ENCODE results near the gene TRNP1.

TRNP1 gene

DNA sequence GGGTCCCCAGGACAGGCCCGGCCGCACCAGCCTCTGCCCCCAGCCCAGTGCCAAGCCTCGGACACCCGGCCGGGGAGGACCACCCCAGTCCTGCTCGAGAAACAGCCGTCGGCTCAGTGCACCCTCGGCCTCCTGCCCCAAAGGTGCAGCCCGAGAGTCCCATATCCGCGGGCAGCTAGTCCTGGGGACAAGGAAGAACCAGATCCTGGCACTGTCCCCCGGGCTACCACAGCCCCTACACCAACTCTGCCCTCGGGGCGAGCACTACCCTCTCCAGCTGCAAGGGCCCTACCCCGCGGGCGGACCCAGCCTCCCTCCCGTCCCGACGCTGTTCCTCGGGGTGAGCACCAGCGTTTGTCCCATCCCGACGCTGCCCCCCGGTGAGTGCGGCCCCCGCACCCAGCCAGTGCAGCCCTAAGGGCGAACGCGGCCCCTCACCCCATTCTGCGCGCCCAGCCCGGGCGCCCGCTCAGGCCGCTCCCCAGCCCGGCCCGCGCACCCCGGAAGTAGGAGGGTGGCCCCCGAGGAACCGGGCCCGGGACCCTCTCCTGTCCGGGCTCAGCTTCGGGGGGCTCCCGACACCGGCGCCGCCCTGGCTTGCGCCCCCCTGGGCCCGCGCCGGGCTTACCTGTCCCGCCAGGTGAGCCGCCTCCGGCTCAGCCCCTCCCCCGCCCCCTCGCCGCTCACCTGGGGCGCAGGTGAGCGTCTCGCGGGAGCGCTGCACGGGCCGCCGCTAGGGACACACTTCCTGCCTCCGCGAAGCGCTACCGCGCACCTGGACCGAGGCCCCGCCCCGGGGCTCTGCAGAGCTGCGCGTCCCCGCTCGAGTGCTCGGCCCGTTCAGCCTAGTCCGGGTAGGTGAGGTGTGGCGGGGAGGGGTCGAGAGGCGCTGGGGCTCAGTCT lies 33.5 kb upstream of the TRNP1 start, which contains the start of gene KDF1:
KDF1 (minus strand) TSS at position 747 of the 903 bp plus-strand sequence. CDS start 8,088 bp downstream, outside the sequence.
- TF ChIP-seq GATA3 (IDR thresholded peaks at IDR 0.05; ENCODE audit: low read depth, low read length) (no peak), GATA2 (IDR thresholded peaks at IDR 0.05; ENCODE audit: low read depth, low read length) (no peak)

DNA sequence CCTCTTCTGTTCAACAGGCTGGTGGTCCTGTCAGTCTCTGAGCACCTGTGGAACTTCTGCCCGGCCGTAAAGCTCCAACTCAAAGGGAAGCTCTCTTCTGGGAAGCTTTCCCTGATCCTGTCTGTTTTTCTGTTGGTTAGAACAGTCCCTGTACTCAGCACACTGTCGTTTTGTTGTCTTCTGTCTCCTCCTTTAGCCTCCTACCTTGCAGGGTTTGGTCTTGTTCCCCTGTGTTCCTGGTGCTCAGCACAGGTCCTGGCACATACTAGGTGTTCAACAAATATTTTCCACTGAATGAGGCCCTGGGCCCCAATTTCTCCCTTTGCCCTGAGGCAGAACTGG lies 32.9 kb upstream of the TRNP1 start:
- TF ChIP-seq GATA2 (IDR thresholded peaks at IDR 0.05; ENCODE audit: low read depth, low read length) (no peak), GATA3 (IDR thresholded peaks at IDR 0.05; ENCODE audit: low read depth, low read length) (no peak)

DNA sequence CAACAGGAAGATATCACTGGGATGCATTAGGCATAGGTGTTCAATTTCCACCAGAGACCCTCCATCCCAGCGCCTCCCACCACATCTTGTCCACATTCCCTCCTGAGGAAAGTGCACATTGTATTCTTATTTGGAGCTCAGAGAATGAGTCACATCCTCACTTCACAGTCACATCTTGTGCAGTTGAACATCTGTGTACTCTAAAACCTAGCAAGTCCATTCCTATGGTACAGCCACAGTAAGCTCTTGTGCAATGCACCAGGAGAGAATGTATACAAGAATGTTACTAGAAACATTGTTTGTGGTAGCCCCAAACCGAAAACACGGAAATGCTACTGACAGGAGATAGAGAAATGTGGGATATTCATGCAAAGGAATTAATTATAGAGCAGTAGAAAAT lies 31.7 kb upstream of the TRNP1 start:
- TF ChIP-seq GATA2 (IDR thresholded peaks at IDR 0.05; ENCODE audit: low read depth, low read length) (no peak), GATA3 (IDR thresholded peaks at IDR 0.05; ENCODE audit: low read depth, low read length) (no peak)

DNA sequence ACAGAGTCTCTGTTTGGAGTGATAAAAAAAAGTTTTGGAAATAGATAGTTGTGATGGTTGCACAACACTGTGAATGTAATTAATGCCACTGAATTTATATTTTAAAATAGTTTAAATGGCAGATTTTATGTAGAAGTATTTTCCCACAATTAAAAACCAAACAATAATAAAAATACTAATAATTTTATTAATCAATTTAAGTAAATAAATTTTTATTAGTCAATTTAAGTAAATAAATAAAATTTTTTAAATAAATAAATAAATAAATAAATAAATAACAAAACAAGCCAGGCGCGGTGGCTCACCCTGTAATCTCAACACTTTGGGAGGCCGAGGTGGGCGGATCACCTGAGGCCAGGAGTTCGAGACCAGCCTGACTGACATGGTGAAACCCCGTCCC lies 28.3 kb upstream of the TRNP1 start:
- no peak for TF ChIP-seq GATA3 (IDR thresholded peaks at IDR 0.05; ENCODE audit: low read depth, low read length)
- TF ChIP-seq GATA2 (IDR thresholded peaks at IDR 0.05; ENCODE audit: low read depth, low read length): no peak

DNA sequence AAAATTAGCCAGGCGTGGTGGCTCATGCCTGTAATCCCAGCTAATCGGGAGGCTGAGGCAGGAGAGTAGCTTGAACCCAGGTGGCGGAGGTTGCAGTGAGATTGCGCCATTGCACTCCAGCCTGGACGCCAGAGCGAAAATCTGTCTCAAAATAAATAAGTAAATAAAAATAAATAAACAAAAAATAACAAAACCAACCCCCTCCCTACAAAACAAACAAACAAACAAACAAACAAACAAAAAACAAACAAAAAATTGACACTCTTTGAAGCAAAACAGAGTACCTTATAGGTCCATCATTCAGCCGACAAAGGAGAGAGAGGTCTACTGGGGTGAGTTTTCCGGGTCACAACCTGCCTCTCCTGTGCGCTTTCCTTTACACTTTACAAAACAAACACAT lies 27.9 kb upstream of the TRNP1 start:
- TF ChIP-seq GATA2 (IDR thresholded peaks at IDR 0.05; ENCODE audit: low read depth, low read length): no peak
- no peak for TF ChIP-seq GATA3 (IDR thresholded peaks at IDR 0.05; ENCODE audit: low read depth, low read length)

DNA sequence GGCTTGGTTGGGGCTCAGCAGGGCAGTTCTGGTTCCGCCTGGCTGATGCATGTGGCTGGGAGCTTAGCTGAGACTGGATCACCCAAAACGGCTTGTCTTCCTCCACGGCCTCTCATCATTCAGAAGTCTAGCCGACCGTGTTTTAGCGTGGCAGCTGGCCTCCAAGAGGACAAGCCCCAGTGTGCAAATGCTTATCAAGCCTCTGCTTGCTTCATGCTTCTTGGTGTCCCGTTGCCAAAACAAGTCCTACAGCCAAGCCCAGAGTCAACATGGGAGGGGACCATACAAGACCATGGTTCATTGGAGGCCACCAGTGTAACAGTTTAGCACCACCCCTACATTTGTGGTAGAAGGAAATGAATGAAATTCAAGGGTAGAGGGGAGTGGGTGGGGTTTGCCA lies 22.7 kb upstream of the TRNP1 start:
- TF ChIP-seq GATA3 (IDR thresholded peaks at IDR 0.05; ENCODE audit: low read depth, low read length): no peak
- no peak for TF ChIP-seq GATA2 (IDR thresholded peaks at IDR 0.05; ENCODE audit: low read depth, low read length)

DNA sequence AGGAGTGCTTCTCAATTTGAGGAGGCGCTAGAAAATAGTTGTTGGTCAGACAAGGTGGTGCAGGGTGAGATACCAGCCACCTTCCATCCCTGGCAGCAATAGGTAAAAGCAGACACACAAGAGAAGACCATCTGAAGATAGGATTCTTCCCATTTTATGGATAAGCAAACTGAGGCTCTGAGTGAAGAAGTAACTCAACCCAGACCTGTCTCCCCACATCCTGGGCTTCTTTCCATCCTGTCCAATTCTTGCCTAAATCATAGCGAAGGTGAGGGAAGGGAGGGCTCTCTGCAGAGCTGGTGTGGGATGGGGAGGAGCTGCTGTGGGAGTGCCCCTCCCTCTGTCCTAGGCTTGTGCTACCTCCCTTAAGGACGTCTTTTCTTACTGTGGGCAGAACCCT lies 21.9 kb upstream of the TRNP1 start:
- TF ChIP-seq GATA3 (IDR thresholded peaks at IDR 0.05; ENCODE audit: low read depth, low read length) (no peak), GATA2 (IDR thresholded peaks at IDR 0.05; ENCODE audit: low read depth, low read length) (no peak)

DNA sequence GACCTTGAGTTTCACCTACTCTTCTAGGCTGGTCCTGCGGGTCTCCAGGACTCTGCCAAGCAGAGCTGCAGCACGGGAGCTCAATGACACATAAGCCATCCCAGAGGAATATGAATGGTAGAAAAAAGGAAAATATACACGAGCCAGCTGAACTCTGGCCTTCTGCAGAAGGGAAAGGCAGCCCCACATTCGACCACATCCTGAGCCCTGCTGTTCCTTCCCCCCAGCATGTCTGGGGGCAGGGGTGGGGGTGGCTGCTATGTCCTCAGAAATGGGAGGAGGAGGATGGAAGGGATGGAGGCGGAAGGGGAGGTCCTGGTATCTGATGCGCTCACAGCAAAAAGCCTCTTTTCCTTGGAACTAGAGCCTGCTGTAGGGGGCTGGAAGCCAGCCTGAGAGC lies 21.1 kb upstream of the TRNP1 start:
- no peak for TF ChIP-seq GATA3 (IDR thresholded peaks at IDR 0.05; ENCODE audit: low read depth, low read length)
- no peak for TF ChIP-seq GATA2 (IDR thresholded peaks at IDR 0.05; ENCODE audit: low read depth, low read length)

DNA sequence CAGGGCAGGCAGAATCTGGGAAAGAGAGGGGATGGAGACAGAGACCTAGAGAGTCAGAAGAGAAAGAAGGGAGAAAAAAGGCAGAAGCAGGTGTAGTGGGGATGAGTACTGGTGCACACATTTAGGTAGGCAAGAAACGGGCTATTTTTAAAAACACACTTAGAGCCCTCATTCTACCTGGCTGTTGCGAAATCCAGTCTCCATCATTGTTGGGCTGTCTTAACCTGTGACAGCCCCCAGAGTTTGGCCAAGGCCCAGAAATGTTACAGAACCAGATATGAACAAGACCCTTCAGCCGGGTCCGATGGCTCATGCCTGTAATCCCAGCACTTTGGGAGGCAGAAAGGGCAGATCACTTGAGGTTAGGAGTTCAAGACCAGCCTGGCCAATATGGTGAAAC lies 20.7 kb upstream of the TRNP1 start:
- TF ChIP-seq GATA2 (IDR thresholded peaks at IDR 0.05; ENCODE audit: low read depth, low read length): no peak
- TF ChIP-seq GATA3 (IDR thresholded peaks at IDR 0.05; ENCODE audit: low read depth, low read length): no peak

DNA sequence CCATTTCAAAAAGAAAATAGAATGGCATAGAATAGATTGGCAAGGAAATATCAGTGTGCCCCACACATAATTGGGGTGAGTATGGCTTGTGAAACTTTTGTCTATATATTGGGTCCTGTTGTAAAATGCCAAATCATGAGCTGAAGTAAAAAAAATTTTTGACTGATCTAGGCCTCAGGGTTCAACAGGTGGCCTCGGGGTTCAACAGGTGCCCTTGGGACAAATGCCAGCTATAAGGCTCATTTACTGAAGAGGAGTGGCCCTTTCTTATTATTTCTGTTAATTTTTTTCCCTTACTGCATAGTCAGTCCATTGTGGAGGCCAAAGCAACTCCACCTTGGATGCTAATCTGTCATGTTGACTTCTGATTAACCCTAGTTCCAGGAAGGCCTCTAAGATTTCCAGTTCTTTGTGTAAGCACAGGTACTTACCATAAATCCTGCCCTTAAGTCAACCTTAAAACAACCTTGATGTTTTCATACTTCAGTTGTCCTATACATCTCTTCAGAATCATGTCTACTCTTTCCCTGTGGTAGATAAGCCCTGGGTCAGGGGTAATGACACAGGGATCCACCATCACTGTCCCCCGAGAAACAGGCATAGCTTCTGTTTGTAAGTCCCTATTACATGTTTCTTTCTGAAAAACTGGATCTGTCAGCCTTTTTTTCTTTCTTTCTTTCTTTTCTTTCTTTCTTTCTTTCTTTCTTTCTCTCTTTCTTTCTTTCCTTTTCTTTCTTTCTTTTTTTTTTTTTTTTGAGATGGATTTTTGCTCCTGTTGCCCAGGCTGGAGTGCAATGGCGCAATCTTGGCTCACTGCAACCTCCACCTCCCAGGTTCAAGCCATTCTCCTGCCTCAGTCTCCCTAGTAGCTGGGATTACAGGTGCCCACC lies 16.6 kb upstream of the TRNP1 start:
- TF ChIP-seq GATA2 (IDR thresholded peaks at IDR 0.05; ENCODE audit: low read depth, low read length): no peak
- no peak for TF ChIP-seq GATA3 (IDR thresholded peaks at IDR 0.05; ENCODE audit: low read depth, low read length)

DNA sequence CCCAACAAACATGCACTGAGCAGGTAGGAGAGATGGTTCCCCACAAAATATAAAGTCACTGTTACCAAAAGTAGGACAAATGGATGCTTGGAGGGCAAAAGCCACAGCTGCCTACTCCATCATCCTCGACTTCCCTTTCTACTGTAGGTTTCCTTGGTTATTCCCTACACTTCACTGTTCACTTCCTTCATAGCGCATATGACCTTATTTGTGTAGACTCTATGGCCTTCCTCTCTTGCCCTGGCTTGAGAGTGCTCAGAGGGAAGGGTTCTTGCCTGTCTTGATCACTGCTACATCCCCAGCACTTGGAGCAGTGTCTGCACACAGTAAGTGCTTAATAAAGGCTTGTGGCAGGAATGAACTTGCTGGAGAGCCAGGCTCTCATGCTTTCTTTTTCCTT lies 14.6 kb upstream of the TRNP1 start:
- TF ChIP-seq GATA3 (IDR thresholded peaks at IDR 0.05; ENCODE audit: low read depth, low read length) (no peak), GATA2 (IDR thresholded peaks at IDR 0.05; ENCODE audit: low read depth, low read length) (no peak)

DNA sequence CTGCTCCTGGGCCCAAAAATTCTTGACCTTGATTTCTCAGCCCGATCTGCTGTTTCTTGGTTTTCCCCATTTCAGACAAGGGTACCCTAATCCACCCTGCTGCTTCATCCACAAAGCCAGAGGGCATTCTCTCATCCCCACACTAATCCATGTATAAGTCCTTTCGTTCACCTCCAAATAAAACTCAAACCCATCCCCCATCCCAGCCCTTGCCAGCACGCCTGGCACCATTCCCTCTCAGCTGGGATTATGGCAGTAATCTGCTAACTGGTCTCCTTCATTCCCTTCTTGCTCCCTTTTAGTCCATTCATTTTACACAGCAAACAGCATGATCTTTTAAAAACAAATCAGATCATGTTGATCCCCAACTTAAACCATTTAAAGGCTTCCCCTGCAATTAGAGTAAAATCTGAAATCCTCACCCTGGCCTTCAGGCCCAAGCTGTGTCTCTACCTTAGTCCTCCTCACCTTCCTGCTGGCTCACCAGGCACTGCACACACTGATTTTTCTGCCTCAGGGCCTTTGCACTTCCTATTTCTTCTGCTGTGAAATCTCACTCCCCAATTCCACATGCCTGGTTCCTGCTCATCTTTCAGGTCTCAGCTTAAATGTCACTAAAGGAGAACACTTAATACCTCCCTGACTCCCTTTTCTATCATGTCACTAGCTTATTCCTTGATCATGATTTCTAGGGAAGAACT lies 12.2 kb upstream of the TRNP1 start:
- no peak for TF ChIP-seq GATA2 (IDR thresholded peaks at IDR 0.05; ENCODE audit: low read depth, low read length)
- no peak for TF ChIP-seq GATA3 (IDR thresholded peaks at IDR 0.05; ENCODE audit: low read depth, low read length)

DNA sequence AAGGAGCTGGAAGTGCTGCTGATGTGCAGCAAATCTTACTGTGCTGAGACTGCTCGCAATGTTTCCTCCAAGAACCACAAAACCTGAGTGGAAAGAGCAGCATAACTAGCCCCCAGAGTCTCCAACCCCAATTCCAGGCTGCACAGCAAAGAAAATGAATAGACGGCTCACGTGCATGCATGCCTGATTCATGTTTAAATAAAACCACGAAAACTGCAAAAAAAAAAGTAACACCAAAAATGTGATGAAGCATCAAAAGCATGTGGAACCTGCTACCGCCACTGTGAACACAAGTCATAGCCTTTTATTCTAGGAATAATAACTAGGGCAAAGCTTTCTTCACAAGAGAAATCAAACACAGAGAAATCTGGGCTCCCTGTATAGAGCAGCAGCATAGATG lies 9.6 kb upstream of the TRNP1 start:
- TF ChIP-seq GATA3 (IDR thresholded peaks at IDR 0.05; ENCODE audit: low read depth, low read length): no peak
- TF ChIP-seq GATA2 (IDR thresholded peaks at IDR 0.05; ENCODE audit: low read depth, low read length): no peak

DNA sequence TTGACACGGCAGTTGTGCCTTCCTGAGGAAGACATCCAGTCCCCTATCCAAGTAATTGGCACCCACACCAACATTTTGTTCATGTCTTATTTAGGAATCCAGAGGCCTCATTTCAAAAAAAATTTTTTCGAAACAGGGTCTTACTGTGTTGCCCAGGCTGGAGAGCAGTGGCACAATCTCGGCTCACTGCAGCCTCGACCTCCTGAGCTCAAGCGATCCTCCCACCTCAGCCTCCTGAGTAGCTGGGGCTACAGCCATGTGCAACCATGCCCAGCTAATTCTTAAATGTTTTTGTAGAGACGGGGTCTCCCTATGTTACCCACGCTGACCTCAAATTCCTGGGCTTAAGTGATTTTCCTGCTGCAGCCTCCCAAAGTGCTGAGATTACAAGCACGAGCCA lies 9.2 kb upstream of the TRNP1 start:
- TF ChIP-seq GATA3 (IDR thresholded peaks at IDR 0.05; ENCODE audit: low read depth, low read length) (no peak), GATA2 (IDR thresholded peaks at IDR 0.05; ENCODE audit: low read depth, low read length) (no peak)

All from SH-SY5Y (cell line).